SK-N-SH treated with all-trans-retinoic acid at 6 μM for 48 hours (cell line): ENCODE measurements around the gene CAPN1.

Source experiments
- ATAC-seq: fragments of 200-7000 bp; cut with Tn5 transposase; 3 replicates; pipeline ENCODE4 v1.9.1; 2020; ENCODE audit warnings: mild to moderate bottlenecking, moderate library complexity
- ARNTL ChIP-seq: fragments of 450-650 bp; formaldehyde crosslinking; IDR thresholded peaks from 2 replicates; pipeline ENCODE4 v1.5.0; 2020; ENCODE audit warnings: low read depth, mild to moderate bottlenecking, moderate library complexity, borderline replicate concordance
- BACH2 ChIP-seq: fragments of 250-450 bp; sonication (Bioruptor Pico); IDR thresholded peaks from 2 replicates; pipeline ENCODE4 v1.9.0; 2021; ENCODE audit warnings: mild to moderate bottlenecking, borderline replicate concordance
- ESRRG ChIP-seq: fragments of 250-450 bp; sonication (Bioruptor Pico); IDR thresholded peaks from 2 replicates; pipeline ENCODE4 v1.6.1; 2021; ENCODE audit warnings: mild to moderate bottlenecking
- GLIS3 ChIP-seq: fragments of 250-450 bp; sonication (Bioruptor Pico); IDR thresholded peaks from 2 replicates; pipeline ENCODE4 v1.5.0; 2020; ENCODE audit warnings: mild to moderate bottlenecking, moderate library complexity
- ISL1 ChIP-seq: fragments of 250-450 bp; sonication (Bioruptor Pico); IDR thresholded peaks from 2 replicates; pipeline ENCODE4 v2.1.2; 2022; ENCODE audit warnings: mild to moderate bottlenecking, moderate library complexity
- OSR1 ChIP-seq: fragments of 250-450 bp; sonication (Bioruptor Pico); IDR thresholded peaks from 2 replicates; pipeline ENCODE4 v1.8.0; 2022; ENCODE audit warnings: moderate library complexity, mild to moderate bottlenecking, inconsistent platforms
- PPARA ChIP-seq: fragments of 250-450 bp; sonication (Bioruptor Pico); IDR thresholded peaks from 2 replicates; pipeline ENCODE4 v1.5.0; 2020; ENCODE audit warnings: mild to moderate bottlenecking, borderline replicate concordance
- RARB ChIP-seq: fragments of 250-450 bp; sonication (Bioruptor Pico); IDR thresholded peaks from 2 replicates; pipeline ENCODE4 v1.8.0; 2021; ENCODE audit warnings: mild to moderate bottlenecking, moderate library complexity
- SNAI2 ChIP-seq: fragments of 250-450 bp; sonication (Bioruptor Pico); IDR thresholded peaks from 2 replicates; pipeline ENCODE4 v1.5.0; 2020; ENCODE audit warnings: mild to moderate bottlenecking, moderate library complexity
- TCF4 ChIP-seq: fragments of 250-450 bp; sonication (Bioruptor Pico); IDR thresholded peaks from 2 replicates; pipeline ENCODE4 v1.8.0; 2021; ENCODE audit warnings: mild to moderate bottlenecking, moderate library complexity, borderline replicate concordance
- TOX ChIP-seq: fragments of 250-450 bp; sonication (Bioruptor Pico); IDR thresholded peaks from 2 replicates; pipeline ENCODE4 v1.8.0; 2021; ENCODE audit warnings: mild to moderate bottlenecking, moderate library complexity, borderline replicate concordance
- ZFP3 ChIP-seq: fragments of 250-450 bp; sonication (Bioruptor Pico); IDR thresholded peaks from 2 replicates; pipeline ENCODE4 v1.5.0; 2020; ENCODE audit warnings: mild to moderate bottlenecking, moderate library complexity
- ZFP30 ChIP-seq: fragments of 450-650 bp; formaldehyde crosslinking; IDR thresholded peaks from 2 replicates; pipeline ENCODE4 v1.5.0; 2022; ENCODE audit warnings: mild to moderate bottlenecking, moderate library complexity
- ZNF565 ChIP-seq: fragments of 450-650 bp; formaldehyde crosslinking; conservative IDR thresholded peaks from 2 replicates; pipeline ENCODE4 v1.5.0; 2020; ENCODE audit warnings: low read depth, mild to moderate bottlenecking, moderate library complexity
- ZNF70 ChIP-seq: fragments of 450-650 bp; formaldehyde crosslinking; IDR thresholded peaks from 2 replicates; pipeline ENCODE4 v1.5.0; 2020; ENCODE audit warnings: mild to moderate bottlenecking, moderate library complexity
- ZNF8 ChIP-seq: fragments of 450-650 bp; formaldehyde crosslinking; IDR thresholded peaks from 2 replicates; pipeline ENCODE4 v1.5.0; 2020; ENCODE audit warnings: mild to moderate bottlenecking, moderate library complexity
- TF ChIP-seq, protein P1 (sequence below): fragments of 250-450 bp; sonication (Bioruptor Pico); IDR thresholded peaks from 2 replicates; pipeline ENCODE4 v1.8.0; 2020; ENCODE audit warnings: mild to moderate bottlenecking, moderate library complexity, borderline replicate concordance
- TF ChIP-seq, protein P2 (sequence below): fragments of 250-450 bp; sonication (Bioruptor Pico); IDR thresholded peaks from 2 replicates; pipeline ENCODE4 v1.8.0; 2021; ENCODE audit warnings: low read depth, mild to moderate bottlenecking, moderate library complexity, borderline replicate concordance
- TF ChIP-seq, protein P3 (sequence below): fragments of 250-450 bp; sonication (Bioruptor Pico); IDR thresholded peaks from 2 replicates; pipeline ENCODE4 v1.5.1; 2020; ENCODE audit warnings: low read depth, mild to moderate bottlenecking, moderate library complexity
- TF ChIP-seq, protein P4 (sequence below): fragments of 250-450 bp; sonication (Bioruptor Pico); IDR thresholded peaks from 2 replicates; pipeline ENCODE4 v1.5.0; 2020; ENCODE audit warnings: mild to moderate bottlenecking, moderate library complexity
- TF ChIP-seq, protein P5 (sequence below): fragments of 250-450 bp; sonication (Bioruptor Pico); IDR thresholded peaks from 2 replicates; pipeline ENCODE4 v1.5.1; 2021; ENCODE audit warnings: mild to moderate bottlenecking, moderate library complexity

The CAPN1 gene

DNA sequence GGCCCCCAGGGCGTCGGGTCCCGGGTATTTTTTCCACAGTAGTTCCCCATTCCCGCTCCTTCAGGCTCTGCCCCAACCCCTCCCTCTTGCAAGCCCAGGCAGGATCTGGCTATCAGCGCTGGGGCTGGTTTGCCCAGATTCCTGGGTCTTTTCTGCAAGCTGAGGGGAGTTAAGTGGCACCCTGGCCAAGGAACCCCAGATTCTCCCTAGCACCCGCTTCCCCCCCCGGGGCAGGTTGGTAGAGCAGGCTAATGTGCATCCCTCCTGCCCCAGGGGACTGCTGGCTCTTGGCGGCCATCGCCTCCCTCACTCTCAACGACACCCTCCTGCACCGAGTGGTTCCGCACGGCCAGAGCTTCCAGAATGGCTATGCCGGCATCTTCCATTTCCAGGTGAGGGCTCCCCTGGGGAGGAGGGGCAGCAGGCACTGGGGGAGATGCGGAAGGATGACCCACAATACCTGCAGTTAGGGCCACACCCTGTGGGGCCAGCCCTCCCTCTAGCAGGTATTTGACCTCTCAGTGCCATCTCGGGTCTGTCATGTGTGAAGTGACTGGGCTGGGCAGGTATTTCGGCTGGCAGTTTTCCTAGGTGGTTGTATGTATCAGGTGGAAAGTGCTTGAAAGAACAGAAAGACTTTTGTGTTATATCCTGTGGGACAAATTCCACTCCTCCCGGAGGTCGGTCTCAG lies 1.6 kb downstream of the CAPN1 start (continued):
- TF ChIP-seq, protein P1, sequence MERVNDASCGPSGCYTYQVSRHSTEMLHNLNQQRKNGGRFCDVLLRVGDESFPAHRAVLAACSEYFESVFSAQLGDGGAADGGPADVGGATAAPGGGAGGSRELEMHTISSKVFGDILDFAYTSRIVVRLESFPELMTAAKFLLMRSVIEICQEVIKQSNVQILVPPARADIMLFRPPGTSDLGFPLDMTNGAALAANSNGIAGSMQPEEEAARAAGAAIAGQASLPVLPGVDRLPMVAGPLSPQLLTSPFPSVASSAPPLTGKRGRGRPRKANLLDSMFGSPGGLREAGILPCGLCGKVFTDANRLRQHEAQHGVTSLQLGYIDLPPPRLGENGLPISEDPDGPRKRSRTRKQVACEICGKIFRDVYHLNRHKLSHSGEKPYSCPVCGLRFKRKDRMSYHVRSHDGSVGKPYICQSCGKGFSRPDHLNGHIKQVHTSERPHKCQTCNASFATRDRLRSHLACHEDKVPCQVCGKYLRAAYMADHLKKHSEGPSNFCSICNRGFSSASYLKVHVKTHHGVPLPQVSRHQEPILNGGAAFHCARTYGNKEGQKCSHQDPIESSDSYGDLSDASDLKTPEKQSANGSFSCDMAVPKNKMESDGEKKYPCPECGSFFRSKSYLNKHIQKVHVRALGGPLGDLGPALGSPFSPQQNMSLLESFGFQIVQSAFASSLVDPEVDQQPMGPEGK (CRISPR knock-in tag): no peak
- TF ChIP-seq RARB (CRISPR knock-in tag) (no peak), PPARA (CRISPR knock-in tag) (no peak)
- TF ChIP-seq, protein P2, sequence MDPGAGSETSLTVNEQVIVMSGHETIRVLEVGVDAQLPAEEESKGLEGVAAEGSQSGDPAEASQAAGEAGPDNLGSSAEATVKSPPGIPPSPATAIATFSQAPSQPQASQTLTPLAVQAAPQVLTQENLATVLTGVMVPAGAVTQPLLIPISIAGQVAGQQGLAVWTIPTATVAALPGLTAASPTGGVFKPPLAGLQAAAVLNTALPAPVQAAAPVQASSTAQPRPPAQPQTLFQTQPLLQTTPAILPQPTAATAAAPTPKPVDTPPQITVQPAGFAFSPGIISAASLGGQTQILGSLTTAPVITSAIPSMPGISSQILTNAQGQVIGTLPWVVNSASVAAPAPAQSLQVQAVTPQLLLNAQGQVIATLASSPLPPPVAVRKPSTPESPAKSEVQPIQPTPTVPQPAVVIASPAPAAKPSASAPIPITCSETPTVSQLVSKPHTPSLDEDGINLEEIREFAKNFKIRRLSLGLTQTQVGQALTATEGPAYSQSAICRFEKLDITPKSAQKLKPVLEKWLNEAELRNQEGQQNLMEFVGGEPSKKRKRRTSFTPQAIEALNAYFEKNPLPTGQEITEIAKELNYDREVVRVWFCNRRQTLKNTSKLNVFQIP (CRISPR knock-in tag): no peak

DNA sequence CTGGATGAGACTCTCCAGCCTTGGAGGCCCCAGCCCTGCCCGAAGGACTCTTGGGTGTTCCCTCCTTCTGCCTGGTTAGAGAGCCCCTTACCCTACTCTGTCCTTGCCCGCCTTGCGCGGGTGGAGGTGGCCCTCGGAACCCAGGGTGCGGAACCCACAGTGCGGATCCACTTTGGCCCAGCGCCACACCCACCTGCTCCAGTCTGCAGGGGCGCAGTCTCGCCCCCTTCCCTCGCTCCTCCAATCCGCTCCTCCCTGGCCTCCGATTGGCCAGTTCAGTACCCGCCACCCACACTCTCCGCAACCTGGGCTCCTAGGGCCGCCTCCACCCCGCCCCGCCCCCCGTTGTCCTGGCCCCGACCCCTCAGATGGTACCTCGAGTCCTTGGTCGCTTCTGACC lies 2.4 kb downstream of the CAPN1 start:
- TF ChIP-seq BACH2 (CRISPR knock-in tag): no peak
- no peak for TF ChIP-seq GLIS3 (CRISPR knock-in tag)
- no peak for TF ChIP-seq ZFP30 (CRISPR knock-in tag)
- ATAC-seq: no peak

DNA sequence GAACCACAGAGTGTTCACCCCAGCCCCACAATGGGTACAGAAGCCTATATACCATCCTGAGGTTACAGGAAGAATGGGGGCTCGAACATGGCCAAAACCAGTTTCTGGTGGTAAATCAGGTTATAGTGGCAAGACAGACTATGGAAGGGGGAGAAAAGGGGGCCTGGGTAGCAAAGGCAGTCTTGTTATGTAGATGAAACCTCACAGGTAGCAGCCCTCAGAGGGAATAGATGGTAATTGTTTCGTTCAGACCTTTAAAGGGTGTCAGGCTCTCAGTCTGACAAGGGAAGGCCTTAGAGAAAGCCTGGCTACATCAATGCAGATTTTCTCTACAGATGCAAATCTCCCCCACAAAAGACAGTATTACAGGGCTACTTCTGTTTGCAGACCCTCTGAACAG lies 3.4 kb downstream of the CAPN1 start:
- ATAC-seq: no peak
- TF ChIP-seq TCF4 (CRISPR knock-in tag): no peak

DNA sequence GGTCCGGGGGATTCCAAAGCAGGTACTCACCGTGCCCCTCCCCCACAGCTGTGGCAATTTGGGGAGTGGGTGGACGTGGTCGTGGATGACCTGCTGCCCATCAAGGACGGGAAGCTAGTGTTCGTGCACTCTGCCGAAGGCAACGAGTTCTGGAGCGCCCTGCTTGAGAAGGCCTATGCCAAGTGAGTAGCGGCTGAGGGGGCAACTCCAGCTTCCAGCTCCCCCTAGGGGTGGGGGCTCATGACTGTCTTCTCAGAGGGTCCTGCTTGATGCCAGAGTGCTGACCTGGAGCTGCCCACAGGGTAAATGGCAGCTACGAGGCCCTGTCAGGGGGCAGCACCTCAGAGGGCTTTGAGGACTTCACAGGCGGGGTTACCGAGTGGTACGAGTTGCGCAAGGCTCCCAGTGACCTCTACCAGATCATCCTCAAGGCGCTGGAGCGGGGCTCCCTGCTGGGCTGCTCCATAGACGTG lies 4.2 kb downstream of the CAPN1 start:
- no peak for ATAC-seq
- TF ChIP-seq PPARA (CRISPR knock-in tag) (no peak), RARB (CRISPR knock-in tag) (no peak), TOX (CRISPR knock-in tag) (no peak), ZNF565 (no peak), ZFP3 (no peak)
- TF ChIP-seq, all 23 proteins: peak for 0

DNA sequence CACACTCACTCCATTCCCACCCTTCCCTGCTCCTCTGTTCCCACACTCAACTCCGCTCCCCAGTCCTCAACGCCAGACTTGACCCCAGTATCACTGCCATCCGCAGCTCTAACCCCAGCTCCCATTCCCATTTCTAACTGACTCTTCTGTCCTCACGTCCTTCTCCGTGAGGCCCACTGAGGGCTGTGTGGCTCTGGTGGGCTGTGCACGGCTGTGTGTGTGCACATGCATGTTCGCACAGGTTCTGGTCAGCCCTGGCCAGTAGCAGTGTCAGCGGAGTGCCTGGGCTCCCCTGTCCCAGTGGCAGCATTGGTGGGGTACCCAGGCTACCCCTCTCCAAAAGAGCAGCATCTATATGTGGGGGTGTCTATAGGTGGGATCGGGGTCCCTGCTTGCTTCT lies 5.0 kb downstream of the CAPN1 start:
- ATAC-seq: no peak

More for the DNA sequence above, 5.0 kb downstream of the CAPN1 start:
- TF ChIP-seq, protein P3, sequence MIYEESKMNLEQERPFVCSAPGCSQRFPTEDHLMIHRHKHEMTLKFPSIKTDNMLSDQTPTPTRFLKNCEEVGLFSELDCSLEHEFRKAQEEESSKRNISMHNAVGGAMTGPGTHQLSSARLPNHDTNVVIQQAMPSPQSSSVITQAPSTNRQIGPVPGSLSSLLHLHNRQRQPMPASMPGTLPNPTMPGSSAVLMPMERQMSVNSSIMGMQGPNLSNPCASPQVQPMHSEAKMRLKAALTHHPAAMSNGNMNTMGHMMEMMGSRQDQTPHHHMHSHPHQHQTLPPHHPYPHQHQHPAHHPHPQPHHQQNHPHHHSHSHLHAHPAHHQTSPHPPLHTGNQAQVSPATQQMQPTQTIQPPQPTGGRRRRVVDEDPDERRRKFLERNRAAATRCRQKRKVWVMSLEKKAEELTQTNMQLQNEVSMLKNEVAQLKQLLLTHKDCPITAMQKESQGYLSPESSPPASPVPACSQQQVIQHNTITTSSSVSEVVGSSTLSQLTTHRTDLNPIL (CRISPR knock-in tag): no peak
- no peak for TF ChIP-seq ZFP30 (CRISPR knock-in tag)
- TF ChIP-seq PPARA (CRISPR knock-in tag): no peak
- TF ChIP-seq, protein P4, sequence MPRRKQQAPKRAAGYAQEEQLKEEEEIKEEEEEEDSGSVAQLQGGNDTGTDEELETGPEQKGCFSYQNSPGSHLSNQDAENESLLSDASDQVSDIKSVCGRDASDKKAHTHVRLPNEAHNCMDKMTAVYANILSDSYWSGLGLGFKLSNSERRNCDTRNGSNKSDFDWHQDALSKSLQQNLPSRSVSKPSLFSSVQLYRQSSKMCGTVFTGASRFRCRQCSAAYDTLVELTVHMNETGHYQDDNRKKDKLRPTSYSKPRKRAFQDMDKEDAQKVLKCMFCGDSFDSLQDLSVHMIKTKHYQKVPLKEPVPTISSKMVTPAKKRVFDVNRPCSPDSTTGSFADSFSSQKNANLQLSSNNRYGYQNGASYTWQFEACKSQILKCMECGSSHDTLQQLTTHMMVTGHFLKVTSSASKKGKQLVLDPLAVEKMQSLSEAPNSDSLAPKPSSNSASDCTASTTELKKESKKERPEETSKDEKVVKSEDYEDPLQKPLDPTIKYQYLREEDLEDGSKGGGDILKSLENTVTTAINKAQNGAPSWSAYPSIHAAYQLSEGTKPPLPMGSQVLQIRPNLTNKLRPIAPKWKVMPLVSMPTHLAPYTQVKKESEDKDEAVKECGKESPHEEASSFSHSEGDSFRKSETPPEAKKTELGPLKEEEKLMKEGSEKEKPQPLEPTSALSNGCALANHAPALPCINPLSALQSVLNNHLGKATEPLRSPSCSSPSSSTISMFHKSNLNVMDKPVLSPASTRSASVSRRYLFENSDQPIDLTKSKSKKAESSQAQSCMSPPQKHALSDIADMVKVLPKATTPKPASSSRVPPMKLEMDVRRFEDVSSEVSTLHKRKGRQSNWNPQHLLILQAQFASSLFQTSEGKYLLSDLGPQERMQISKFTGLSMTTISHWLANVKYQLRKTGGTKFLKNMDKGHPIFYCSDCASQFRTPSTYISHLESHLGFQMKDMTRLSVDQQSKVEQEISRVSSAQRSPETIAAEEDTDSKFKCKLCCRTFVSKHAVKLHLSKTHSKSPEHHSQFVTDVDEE (CRISPR knock-in tag): no peak
- no peak for TF ChIP-seq SNAI2 (CRISPR knock-in tag)
- TF ChIP-seq TOX (CRISPR knock-in tag): no peak
- TF ChIP-seq ARNTL: no peak
- no peak for TF ChIP-seq ZFP3
- TF ChIP-seq, protein P5, sequence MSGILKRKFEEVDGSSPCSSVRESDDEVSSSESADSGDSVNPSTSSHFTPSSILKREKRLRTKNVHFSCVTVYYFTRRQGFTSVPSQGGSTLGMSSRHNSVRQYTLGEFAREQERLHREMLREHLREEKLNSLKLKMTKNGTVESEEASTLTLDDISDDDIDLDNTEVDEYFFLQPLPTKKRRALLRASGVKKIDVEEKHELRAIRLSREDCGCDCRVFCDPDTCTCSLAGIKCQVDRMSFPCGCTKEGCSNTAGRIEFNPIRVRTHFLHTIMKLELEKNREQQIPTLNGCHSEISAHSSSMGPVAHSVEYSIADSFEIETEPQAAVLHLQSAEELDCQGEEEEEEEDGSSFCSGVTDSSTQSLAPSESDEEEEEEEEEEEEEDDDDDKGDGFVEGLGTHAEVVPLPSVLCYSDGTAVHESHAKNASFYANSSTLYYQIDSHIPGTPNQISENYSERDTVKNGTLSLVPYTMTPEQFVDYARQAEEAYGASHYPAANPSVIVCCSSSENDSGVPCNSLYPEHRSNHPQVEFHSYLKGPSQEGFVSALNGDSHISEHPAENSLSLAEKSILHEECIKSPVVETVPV (CRISPR knock-in tag): no peak
- TF ChIP-seq ISL1 (CRISPR knock-in tag): no peak
- TF ChIP-seq ZNF70 (CRISPR knock-in tag): no peak
- TF ChIP-seq ZNF565: no peak
- no peak for TF ChIP-seq TCF4 (CRISPR knock-in tag)
- no peak for TF ChIP-seq GLIS3 (CRISPR knock-in tag)
- TF ChIP-seq, protein P2 (CRISPR knock-in tag): no peak
- TF ChIP-seq OSR1: no peak
- no peak for TF ChIP-seq ZNF8 (CRISPR knock-in tag)
- no peak for TF ChIP-seq RARB (CRISPR knock-in tag)
- no peak for TF ChIP-seq ESRRG
- TF ChIP-seq, all 23 proteins: peak for 0
